Measurements from ENCODE around the gene DHRS11.

- TF ChIP-seq CTCF (IDR thresholded peaks at IDR 0.05) (no peak), POLR2A (IDR thresholded peaks at IDR 0.05) (no peak)
Observed at GRCh38 chr17:36614081-36614480, 22.4 kb downstream of the DHRS11 start.

Data from Peyer's patch (tissue), 4 donors.